Measurements from ENCODE around the gene DSCAML1.
"Not testable (repeated sequence)": the region's sequence is repeated elsewhere in the genome, so short reads cannot be mapped to it uniquely, and the experiment has no call there.

DNA sequence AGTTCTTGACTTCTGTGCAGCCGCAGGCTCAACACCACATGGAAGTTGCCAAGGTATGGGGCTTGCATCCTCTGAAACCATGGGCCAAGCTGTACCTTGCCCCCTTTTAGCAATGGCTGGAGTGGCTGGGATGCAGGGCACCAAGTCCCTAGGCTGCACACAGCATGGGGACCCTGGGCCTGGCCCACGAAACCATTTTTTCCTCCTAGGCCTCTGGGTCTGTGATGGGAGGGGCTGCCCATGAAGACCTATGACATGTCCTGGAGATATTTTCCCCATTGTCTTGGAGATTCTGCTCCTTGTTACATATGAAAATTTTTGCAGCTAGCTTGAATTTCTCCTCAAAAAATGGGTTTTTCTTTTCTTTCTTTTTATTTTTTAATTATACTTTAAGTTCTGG lies 398.4 kb downstream of the DSCAML1 start:
- TF ChIP-seq, protein P1, sequence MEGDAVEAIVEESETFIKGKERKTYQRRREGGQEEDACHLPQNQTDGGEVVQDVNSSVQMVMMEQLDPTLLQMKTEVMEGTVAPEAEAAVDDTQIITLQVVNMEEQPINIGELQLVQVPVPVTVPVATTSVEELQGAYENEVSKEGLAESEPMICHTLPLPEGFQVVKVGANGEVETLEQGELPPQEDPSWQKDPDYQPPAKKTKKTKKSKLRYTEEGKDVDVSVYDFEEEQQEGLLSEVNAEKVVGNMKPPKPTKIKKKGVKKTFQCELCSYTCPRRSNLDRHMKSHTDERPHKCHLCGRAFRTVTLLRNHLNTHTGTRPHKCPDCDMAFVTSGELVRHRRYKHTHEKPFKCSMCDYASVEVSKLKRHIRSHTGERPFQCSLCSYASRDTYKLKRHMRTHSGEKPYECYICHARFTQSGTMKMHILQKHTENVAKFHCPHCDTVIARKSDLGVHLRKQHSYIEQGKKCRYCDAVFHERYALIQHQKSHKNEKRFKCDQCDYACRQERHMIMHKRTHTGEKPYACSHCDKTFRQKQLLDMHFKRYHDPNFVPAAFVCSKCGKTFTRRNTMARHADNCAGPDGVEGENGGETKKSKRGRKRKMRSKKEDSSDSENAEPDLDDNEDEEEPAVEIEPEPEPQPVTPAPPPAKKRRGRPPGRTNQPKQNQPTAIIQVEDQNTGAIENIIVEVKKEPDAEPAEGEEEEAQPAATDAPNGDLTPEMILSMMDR (IDR thresholded peaks at IDR 0.05; ENCODE audit: low read depth, low read length) = not testable (repeated sequence)
- TF ChIP-seq EZH2phosphoT487 (IDR thresholded peaks at IDR 0.05; ENCODE audit: low read depth) = not testable (repeated sequence)
